OCI-M1 (cell line): ENCODE measurements around the gene SBNO2.

Experiments used
- DNase-seq: peaks from one replicate; lab custom pipeline; 2025; lab: John Stamatoyannopoulos, UW

The SBNO2 gene

GRCh38 chr19:1087813-1088415 lies 86.2 kb downstream of the SBNO2 start:
- DNase-seq, result peak; percentile 89

- DNase-seq, result no peak
Observed at GRCh38 chr19:1086613-1087012, 87.5 kb downstream of the SBNO2 start.

- no peak for DNase-seq
Observed at GRCh38 chr19:1085676-1086442, 88.2 kb downstream of the SBNO2 start.

GRCh38 chr19:1085053-1085658 lies 88.9 kb downstream of the SBNO2 start:
- DNase-seq, result no peak

- DNase-seq, result no peak
Observed at GRCh38 chr19:1084024-1084868, 89.8 kb downstream of the SBNO2 start.

- DNase-seq, result no peak
Observed at GRCh38 chr19:1082928-1083816, 90.9 kb downstream of the SBNO2 start.

- no peak for DNase-seq
Observed at GRCh38 chr19:1082165-1082927, 91.7 kb downstream of the SBNO2 start.

GRCh38 chr19:1081301-1082164 lies 92.5 kb downstream of the SBNO2 start:
- DNase-seq, result no peak

GRCh38 chr19:1080360-1081161 lies 93.5 kb downstream of the SBNO2 start:
- no peak for DNase-seq

GRCh38 chr19:1079566-1080111 lies 94.4 kb downstream of the SBNO2 start:
- no peak for DNase-seq

GRCh38 chr19:1076951-1077350 lies 97.1 kb downstream of the SBNO2 start:
- DNase-seq, result no peak

- no peak for DNase-seq
Observed at GRCh38 chr19:1076046-1076386, 98.1 kb downstream of the SBNO2 start.

GRCh38 chr19:1074544-1075283 lies 99.4 kb downstream of the SBNO2 start:
- DNase-seq, result peak; percentile 76

GRCh38 chr19:1073956-1074517 lies 100.0 kb downstream of the SBNO2 start:
- no peak for DNase-seq

GRCh38 chr19:1073063-1073955 lies 100.8 kb downstream of the SBNO2 start:
- no peak for DNase-seq

- DNase-seq, result no peak
Observed at GRCh38 chr19:1072371-1073015, 101.6 kb downstream of the SBNO2 start.
